Measurements from ENCODE around the gene WIPF2.
"Not testable (repeated sequence)": the region's sequence is repeated elsewhere in the genome, so short reads cannot be mapped to it uniquely, and the experiment has no call there.

WIPF2 gene

DNA sequence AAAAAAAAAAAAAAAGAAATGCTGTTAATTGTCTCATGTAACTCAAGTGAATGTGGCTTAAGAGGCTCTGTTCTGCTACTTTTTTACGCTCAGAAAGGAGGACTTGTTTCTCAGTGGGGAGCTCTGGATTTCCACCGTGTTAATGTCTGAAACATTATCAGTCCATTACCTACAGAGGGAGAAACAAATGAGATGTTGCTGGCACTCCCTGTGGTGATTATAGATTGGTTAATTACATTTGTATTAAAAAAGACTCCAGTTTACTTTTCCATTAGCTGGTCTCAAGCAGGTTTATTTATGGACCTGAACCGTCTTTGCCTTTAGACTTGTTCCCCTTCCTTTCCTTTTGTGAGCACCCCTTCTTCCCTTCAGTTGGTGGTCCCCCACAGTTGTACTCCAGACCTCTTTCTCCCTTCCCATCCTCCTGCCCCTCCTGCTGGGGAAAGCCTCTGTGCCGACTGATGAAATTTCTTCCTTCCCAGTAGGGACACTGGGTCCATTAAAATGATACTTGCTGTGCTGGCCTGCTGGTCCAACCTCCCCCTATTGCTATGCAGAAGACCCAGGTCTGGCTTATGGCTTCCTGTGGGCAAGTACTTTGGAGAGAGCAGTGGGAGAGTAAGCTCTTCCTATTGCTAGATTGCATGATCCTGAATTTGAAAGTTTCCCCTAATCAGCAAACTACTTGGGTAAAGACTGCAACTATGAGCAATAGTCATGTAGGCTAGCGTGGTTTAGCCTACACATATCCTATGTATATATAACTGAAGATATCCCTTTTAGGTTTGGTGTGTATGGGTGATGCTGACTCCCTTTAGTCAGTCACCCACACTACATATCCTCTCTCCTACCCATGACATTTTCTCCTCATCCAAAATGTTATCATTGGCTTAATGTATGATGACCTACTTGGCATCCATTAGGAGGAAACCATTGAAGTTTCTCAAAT lies 76.7 kb downstream of the WIPF2 start:
- DNase-seq (ENCODE audit: low spot score) (no peak), FAIRE-seq (no peak)

GRCh38 chr17:40297511-40297910 lies 78.4 kb downstream of the WIPF2 start:
- FAIRE-seq (no peak), DNase-seq (ENCODE audit: low spot score) (no peak)

DNA sequence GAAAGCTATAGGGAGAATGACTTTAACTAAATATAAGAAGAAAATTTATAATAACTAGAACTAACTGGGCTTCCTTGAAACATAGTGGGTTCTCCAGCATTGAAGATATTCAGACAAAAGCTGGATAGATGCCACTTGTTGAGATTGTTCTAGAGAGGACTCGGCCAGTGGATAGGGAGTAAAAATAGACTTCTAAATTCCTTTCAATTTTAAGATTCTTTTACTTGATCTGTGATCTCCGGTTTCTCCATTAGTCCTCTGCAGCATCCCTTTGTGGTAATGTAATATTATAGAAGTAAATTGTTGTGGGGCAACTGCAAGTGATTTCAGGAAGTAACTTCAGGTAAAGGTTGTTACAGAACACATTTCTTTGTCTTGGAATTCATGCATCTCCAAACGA lies 79.6 kb downstream of the WIPF2 start:
- DNase-seq (ENCODE audit: low spot score): no peak
- no peak for FAIRE-seq

DNA sequence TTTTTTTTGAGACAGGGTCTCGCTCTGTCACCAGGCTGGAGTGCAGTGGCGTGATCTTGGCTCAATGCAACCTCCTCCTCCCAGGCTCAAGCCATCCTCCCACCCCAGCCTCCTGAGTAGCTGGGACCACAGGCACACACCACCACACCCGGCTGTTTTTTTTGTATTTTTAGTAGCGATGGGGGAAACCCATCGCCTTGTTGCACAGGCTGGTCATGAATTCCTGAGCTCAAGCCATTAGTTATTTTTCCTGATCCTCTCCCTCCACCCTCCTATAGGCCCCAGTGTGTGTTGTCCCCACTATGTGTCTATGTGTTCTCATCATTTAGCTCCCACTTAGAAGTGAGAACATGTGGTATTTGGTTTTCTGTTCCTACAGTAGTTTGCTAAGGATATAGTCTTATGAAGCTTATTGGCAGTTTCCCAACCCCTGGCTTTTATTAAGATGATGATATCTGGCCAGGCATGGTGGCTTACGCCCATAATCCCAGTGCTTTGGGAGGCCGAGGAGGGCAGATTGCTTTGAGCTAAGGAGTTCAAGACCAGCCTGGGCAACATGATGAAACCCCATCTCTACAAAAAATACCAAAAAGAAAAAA lies 80.2 kb downstream of the WIPF2 start:
- not testable (repeated sequence) for DNase-seq (ENCODE audit: low spot score); FAIRE-seq

- FAIRE-seq (no peak), DNase-seq (ENCODE audit: low spot score) (no peak)
These were observed 82.2 kb downstream of the WIPF2 start for GRCh38 chr17:40301315-40301714.

- DNase-seq (ENCODE audit: low spot score): peak; percentile 28
- FAIRE-seq: no peak
These were observed 84.0 kb downstream of the WIPF2 start for GRCh38 chr17:40303009-40303657.

DNA sequence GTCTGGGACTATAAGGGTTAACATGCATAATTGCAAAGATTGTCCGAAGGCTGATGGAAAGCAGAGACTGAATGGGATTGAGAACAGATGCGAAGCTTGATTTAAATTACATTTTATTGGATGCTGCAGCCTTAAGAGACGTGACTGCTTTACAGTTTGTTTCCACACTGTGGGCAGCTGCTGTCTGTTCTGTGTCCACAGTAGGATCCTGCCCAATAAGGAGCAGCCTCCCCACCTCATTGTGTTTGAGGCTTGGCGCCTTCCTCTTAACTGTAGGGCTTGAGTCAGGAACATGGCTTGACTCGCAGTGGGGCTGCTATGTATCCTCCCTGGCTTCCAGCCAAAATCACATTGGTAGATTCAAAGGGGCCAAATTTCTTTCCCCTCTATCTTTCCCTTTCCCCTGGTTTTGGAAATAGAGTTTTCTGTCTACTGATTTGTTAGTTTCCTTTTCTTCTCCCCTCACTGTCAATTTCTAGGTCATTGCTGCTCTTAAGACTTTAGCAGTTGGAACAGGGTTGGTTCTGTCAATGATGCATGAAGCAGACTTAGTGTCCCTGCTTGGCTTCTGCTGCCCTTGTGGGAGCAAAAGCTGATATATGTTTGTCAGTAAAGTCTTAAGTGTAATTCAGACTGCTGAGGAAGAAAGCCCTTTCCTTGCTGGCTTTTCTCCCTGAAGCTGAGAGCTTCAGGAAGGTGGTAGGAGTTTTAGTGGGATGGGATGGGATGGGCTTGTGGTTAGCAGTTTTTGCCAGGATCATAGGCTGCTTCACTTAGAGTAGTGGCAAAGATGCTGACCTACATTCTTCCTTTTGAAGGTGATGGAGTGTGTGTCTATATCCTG lies 84.8 kb downstream of the WIPF2 start:
- no peak for FAIRE-seq
- no peak for DNase-seq (ENCODE audit: low spot score)

GRCh38 chr17:40304552-40304863 lies 85.4 kb downstream of the WIPF2 start:
- peak; percentile 57 for DNase-seq (ENCODE audit: low spot score)

DNA sequence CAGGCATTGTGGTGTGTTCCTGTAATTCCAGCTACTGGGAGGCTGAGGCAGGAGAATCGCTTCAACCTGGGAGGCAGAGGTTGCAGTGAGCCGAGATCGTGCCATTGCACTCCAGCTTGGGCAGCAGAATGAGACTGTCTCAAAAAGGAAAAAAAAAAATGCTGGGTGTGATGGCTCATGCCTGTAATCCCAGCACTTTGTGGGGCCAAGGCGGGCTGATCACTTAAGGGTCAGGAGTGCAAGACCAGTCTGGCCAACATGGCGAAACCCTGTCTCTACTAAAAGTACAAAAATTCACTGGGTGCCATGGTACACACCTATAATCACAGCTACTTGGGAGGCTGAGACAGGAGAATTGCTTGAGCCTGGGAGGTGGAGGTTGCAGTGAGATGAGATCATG lies 85.8 kb downstream of the WIPF2 start:
- FAIRE-seq; DNase-seq (ENCODE audit: low spot score): not testable (repeated sequence)

More at GRCh38 chr17:40304552-40304863, 85.4 kb downstream of the WIPF2 start:
- FAIRE-seq: not testable (repeated sequence)

- DNase-seq (ENCODE audit: low spot score) (no peak), FAIRE-seq (no peak)
These were observed 87.3 kb downstream of the WIPF2 start for GRCh38 chr17:40306395-40306794.

DNA sequence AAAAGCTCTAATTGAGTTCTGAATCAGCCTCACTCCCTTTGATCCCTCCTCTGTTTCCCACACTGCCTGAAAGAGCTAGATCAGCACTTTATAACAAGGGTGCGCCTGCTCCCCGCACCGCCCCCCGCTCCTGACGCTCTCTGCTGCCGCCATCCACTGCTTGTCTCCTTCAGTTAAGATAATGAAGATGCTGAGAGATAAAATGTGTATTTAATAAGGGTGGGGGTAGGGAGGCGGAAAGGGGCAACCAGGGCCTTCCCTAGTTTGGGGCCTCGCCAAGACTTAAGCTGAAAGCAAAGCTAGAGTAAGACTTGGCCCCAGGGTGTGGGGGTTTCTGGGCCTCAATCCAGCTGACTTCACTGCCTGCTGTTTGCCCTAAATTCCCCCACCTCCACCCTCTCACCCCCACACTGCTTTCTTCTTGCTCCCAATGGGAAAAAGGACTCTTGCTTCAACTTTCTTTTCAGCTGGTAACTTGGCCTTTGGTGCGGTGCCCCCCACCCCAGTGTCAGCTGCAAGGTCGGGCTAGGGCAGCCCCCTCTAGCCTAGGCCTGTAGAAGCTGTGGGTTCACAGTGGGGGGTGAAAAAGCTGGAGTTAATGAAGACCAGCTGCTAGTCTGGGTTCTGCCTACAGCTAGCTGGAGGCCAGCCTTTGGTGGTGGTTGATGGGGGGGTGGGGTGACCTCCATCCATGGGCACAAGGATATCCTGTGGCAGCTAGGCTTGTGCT lies 88.1 kb downstream of the WIPF2 start:
- no peak for FAIRE-seq
- DNase-seq (ENCODE audit: low spot score): no peak

- no peak for DNase-seq (ENCODE audit: low spot score)
These were observed 88.7 kb downstream of the WIPF2 start for GRCh38 chr17:40307740-40308239.

DNA sequence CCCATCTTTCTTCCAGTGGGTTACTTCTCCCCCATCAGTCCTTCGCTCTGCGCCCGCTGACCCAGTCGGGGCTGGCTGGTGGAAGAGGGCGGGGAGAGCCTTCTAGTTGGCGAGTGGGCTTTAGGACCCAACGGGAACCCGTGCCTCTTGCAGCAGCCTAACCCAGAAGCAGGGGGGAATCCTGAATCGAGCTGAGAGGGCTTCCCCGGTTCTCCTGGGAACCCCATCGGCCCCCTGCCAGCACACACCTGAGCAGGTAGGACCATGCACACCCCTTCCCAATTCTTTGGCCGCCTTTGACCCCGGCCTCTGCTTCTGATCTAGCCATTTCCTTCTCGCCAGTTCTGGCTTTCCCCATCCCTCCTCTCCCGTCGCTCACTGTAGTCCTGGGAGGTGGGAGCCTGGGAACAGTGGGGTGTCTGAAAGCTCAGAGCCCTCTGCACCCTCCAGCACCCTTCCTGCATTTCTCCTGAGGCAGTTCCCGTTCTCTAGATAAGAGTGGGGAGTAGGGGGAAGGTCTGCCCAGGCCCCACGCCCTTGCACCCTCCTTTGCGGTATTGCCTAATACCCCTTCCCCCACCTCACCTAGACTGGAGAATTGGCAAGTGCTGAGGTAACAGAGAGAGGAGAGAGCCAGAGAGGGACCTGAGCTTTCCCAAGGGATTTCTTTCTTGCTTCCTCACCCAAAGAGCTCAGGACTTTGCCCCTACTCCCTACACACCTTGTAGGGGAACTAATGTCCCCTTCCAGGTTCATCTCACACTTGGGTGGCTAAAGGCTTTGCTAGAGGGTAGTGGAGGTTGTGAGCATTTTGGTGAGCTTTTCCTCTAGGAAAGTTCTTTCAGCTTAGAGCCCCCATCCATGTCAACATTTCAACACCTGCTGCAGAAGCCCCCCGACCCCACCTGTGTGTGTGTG lies 90.2 kb downstream of the WIPF2 start, which contains the start of gene RARA:
TSS of gene RARA (plus strand) at position 150 of the 918 bp plus-strand sequence. CDS start 22,039 bp downstream, outside the sequence.
- DNase-seq (ENCODE audit: low spot score) (no peak), FAIRE-seq (no peak)

More at GRCh38 chr17:40307740-40308239, 88.7 kb downstream of the WIPF2 start:
- no peak for FAIRE-seq

DNA sequence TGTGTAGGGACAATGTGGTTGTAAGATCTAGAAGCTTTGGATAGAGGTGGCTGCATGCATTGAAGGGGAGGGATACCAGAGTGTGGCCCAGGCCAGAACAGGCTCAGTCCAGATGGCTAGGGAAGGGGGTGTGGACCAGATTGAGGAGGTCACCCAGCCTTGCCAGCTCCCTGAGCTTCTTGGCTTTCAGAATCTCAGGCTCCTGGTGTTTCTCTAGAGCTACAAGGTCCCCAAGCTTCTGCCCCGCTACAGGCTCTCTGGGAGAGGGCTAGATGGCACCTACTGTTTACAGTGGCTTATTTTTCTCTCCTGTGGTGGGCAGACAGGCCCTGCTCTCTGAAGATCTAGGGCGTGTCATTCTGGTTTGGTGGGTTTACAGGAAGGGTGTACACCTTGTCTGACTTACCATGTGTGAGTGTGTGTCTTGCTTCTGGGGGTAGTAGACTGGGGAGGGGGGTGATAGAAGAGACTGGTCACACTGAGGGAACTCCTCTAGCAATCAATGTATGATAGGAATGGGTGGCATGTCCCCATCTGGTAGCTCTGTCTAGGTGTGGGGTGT lies 90.9 kb downstream of the WIPF2 start:
- DNase-seq (ENCODE audit: low spot score): no peak
- FAIRE-seq: no peak

DNA sequence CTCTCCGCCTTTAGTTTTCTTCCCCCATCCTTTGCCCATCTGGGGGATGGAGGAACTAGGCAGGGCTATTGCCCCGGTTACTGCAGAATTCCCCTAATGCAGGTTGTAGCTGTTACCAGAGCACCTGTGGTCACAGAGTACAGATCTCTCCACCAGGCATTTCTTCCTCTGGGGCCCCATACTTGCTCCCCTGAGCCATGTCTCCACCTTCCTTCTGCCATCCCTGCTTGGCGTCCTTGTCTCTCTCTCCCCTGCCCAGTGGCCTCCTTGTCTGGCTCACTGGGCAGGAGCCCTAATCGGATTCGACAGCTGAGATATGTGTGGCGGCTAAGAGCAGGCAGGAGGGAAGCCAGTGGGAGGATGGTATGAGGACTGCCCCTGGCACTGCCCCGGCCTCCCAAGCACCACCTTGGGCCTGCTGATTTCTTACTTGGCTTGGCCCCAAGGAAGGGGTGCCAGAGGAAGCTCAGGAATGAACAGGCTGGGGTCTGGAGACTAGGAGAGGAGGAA lies 91.8 kb downstream of the WIPF2 start:
- DNase-seq (ENCODE audit: low spot score): no peak
- FAIRE-seq: no peak

GRCh38 chr17:40311575-40311974 lies 92.5 kb downstream of the WIPF2 start:
- DNase-seq (ENCODE audit: low spot score): no peak

DNA sequence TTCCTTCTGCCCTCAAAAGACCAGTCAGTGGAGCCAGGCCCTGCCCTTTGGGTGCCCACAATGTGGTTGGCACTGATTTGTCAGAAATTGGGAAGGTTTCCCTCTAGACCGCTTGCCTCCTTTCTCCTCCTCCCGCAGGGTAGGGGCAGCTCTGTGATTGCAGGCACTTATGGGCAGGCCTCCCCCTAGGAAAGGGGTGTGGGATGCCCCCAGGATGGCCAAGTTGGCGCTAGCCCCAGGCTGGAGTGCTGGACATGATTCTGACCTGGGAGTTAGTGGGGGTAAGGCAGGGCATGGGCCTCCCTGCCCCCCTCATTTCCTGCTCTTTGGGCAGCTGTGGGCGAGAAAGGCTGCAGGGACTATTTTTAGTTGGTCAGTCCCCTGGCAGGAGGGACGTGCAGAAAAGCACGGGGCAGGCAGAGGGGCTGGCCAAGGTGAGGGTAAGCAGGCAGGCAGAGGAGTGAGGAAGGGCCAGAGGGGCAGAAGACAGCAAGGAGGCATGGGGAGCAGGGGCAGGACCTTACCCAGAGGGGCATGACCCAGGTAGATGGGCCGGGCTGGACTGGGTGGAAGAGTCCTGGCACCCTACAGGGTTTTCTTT lies 93.1 kb downstream of the WIPF2 start:
- FAIRE-seq (peak; percentile 61), DNase-seq (ENCODE audit: low spot score) (peak; percentile 65)

More at GRCh38 chr17:40311575-40311974, 92.5 kb downstream of the WIPF2 start:
- no peak for FAIRE-seq
